HG03457 (cell line): Measurements from ENCODE around the gene GNPTAB.

Experiments
- ATAC-seq: cut with Tn5 transposase; IDR thresholded peaks from one replicate; pipeline ENCODE4 v1.9.1; 2021; ENCODE audit warnings: moderate number of reproducible peaks; ENCODE audit not compliant: unreplicated experiment

The GNPTAB gene

GRCh38 chr12:101809208-101809607, 21.6 kb downstream of the GNPTAB start:
- ATAC-seq: no peak

DNA sequence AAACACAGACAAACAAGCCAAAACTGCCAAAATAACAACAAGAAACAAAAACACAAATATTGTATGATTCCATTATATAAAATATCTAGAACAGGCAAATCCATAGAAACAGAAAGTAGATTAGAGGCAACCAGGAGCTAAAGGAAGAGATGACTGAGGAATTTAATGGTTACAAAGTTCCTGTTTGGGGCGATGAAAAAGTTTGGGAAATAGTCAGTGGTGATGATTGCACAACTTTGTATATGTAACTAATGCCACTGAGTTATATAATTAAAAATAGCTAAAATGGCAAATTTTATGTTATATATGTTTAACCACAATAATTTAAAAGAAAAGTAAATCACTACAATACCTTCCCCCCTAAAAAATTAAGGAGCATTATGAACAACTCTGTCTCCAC, 24.5 kb downstream of the GNPTAB start:
- no peak for ATAC-seq

- no peak for ATAC-seq
These were observed 26.4 kb downstream of the GNPTAB start for GRCh38 chr12:101804409-101804808.

- no peak for ATAC-seq
These were observed 26.8 kb downstream of the GNPTAB start for GRCh38 chr12:101803978-101804377.

DNA sequence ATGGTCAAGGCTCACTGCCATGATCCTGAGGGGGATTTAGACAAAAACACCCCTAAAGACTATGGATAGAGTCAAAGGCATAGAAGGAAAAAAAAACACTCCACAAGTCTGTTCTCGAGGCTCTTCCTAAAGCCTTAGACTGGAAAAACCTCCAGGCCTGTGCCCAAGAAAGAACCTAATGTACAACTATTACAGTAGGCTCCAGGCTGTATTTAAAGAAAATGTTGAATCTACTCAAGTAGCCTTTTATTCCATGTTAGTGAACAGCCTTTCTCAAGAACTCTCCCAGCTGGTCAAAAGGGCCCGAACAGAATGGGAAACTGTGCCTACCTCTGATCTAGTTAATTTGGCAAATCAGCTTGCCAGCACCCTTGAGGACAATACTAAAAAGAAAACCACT, 28.3 kb downstream of the GNPTAB start:
- ATAC-seq: no peak

DNA sequence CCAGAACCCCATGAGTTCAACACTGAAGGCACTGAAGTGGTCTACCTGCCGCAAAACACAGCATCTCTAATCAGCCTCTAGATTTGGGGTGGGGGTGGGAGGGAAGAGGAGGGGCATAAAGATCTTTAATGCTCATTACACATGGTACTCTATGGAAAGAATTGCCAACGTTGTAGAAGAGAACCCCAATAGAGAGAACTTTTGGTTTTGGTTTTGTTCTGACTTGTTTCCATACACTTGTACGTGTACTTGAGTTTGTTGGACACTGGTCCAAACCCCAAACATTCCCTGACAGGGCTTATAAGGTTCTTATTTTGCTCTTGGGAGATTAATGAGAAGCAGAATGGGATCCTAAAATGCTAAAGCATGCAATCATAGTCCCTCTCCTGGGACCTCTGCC, 31.0 kb downstream of the GNPTAB start:
- no peak for ATAC-seq

DNA sequence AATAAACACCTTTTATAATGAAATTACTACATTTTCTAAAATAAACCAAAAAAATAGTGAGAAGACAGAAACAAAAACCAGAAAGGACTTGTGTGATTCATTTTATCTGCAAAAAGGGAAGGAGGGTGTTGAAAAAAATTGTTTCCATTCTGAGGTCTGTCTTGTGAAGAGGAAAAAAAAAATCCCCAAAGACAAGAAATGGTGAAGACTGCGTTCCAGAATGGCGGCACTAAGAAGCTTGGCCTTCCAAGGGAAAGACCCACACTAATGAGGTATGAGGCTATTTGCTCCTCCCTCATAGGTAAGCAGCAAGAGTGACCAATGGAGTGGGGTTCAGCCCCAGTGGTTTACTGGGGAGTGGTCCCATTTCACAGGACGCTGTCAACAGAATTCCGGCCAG, 35.0 kb downstream of the GNPTAB start:
- no peak for ATAC-seq

DNA sequence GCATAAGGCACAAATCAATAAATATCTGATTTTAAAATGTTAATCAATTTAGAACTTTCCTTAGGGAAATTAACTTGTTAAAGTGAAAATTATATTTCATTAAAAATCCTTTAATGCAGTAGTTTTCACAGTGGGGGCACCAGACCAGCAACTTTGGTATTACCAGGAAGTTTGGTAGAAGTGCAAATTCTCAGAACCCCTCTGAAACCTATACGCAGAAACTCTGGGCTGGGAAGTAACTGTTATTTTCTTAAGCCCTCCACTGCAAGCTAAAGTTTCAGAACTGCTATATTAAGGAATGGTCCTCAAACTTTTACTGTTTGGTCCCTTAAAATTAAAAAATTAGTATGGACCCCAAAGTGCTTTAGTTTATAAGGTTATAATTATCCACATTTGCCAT, 35.7 kb downstream of the GNPTAB start:
- ATAC-seq: no peak

- ATAC-seq: no peak
These were observed 36.2 kb downstream of the GNPTAB start for GRCh38 chr12:101794574-101794973.

- peak; percentile 67 for ATAC-seq
These were observed 37.4 kb downstream of the GNPTAB start for GRCh38 chr12:101793401-101793800.

- no peak for ATAC-seq
These were observed 38.5 kb downstream of the GNPTAB start for GRCh38 chr12:101792046-101792931.

DNA sequence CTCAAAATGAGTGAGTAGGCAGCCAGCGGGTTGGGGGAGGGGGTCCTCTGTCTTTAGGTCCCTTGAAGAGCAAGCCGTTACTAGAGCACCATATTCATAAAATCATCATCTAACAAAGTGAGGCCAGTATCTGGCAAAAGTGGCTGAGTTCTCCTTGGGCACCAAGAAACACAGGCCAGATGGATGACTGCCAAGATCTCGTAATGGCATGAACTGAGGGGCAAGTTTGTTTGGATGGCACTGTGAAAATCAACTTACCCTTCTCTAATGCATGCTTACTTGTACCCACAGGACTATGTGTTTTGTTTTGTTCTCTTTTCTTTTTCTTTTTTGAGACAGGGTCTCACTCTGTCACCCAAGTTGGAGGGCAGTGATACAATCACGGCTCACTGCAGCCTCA, 41.6 kb downstream of the GNPTAB start:
- ATAC-seq: no peak

DNA sequence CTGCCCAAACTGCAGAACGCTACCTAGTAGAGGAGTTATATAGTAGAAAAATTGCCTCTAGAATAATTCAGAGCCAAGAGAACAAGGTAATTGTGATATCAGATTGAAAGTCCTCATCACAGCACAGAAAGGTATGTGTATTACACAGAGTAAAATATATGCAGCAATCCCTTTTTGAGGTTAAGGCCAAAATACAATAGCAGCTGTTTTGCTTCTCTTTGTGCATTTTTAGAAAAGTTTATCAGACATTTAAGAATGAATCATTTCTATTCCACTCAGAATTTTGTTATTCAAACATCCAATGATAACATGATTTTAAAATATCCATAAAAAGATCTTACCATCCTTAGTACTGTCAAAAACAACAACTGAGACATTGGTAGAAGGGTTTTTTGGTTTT, 45.1 kb downstream of the GNPTAB start:
- no peak for ATAC-seq

GRCh38 chr12:101784376-101784775, 46.4 kb downstream of the GNPTAB start:
- no peak for ATAC-seq

DNA sequence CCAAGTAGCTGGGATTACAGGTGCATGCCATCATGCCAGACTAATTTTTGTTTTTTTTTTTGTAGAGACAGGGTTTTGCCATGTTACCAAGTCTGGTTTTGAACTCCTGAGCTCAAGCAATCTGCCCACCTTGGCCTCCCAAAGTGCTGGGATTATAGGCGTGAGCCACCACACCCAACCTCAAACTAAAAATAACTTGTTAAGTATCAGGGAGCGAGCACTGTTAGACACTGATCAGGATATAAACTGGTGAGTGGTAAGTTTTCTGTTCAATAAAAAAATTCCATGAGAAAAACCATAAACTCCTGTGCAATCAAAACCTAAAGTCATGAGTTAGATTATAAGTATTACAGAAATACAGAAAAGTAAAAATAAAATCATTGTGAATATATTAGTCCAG, 46.9 kb downstream of the GNPTAB start:
- no peak for ATAC-seq

DNA sequence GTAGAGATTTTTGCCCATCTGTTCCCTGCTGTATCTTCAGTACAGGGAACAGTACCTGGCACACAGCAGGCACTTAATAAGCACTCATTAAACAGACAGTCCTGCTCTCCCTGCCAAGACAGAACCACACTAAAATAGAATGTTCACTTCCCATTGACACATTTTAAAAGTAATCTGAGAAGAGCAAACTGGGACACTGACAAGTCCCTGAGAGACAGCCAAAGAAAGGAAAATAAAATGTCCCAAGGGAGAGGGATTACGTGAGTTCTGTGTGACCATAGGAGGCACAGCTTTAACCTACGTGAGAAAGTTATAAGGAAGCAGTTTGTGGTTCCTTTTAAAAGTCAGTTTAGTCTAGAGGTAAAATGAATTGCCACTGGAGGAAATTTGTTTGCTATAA, 47.6 kb downstream of the GNPTAB start:
- no peak for ATAC-seq

DNA sequence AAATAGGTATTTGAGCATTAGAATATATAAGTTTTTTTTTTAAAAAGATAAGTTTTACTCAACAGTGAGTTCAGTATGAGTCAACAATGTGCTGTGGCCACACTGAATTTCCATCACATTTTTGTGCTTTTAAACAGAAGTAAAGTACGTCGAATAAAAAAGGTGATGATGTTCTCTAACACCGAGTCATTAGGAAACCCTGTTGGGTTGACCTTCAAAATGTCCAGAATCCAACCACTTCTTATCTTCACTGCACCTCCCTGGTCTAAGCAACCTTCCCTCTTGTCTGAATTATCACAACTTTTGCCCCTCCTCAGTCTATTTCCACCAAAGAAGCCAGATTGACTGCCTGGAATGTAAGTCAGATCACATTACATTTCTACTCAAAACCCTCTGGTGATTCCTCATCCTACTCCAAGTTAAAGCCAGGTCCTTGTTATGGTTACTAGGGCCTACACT, 48.5 kb downstream of the GNPTAB start:
- no peak for ATAC-seq

GRCh38 chr12:101781834-101782233, 48.9 kb downstream of the GNPTAB start:
- no peak for ATAC-seq

- ATAC-seq: no peak
These were observed 50.2 kb downstream of the GNPTAB start for GRCh38 chr12:101780599-101780998.

DNA sequence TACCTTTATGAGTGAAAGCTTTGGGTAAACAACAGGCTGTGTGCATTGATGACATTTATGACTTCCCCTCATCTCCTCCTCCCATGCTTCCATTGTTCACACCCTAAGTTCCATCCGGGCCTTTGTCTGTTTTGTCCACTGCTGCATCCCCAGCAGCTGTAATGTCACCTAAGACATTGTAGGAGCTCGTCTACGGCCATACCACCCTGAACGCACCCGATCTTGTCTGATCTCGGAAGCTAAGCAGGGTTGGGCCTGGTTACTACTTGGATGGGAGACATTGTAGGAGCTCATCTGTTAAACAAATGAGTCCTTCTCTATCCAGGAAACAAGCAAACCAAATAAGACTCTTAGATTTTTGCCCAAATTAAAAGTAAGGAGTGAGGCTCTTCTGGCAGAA, 51.1 kb downstream of the GNPTAB start:
- no peak for ATAC-seq

DNA sequence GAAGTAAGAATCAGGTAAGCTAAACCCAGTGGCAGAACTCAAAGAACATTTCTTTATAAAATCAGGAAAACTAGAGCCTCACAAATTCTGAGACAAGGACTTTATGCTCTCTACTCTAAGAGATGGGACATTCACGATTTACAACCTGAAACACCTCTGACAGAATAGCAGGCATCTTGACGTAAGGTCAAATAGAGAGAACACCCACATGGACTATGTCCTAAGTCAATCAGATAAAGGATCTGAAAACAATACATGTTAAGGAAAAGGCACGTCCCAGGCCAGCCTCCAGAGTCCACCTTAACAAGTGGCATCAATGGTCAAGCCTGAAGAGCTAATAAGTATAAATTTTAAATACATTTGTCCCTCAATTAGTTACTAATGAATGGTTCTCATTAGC, 51.6 kb downstream of the GNPTAB start:
- ATAC-seq: no peak

- no peak for ATAC-seq
These were observed 52.8 kb downstream of the GNPTAB start for GRCh38 chr12:101777978-101778377.

- ATAC-seq: no peak
These were observed 53.3 kb downstream of the GNPTAB start for GRCh38 chr12:101777485-101777884.
